IMR-90 (cell line): ENCODE results near the gene MTFR1L.

Source experiments
- CEBPB ChIP-seq: IDR thresholded peaks from 2 replicates; pipeline ENCODE4 v1.6.1; 2012; ENCODE audit warnings: low read depth, low read length, improper control_type of control experiment
- CHD1 ChIP-seq: IDR thresholded peaks from 2 replicates; pipeline ENCODE4 v1.6.1; 2012; ENCODE audit warnings: low read depth, low read length, improper control_type of control experiment
- FOS ChIP-seq: fragments of 150-350 bp; IDR thresholded peaks from 2 replicates; pipeline ENCODE4 v1.6.1; 2016; ENCODE audit warnings: low read depth, low read length
- MXI1 ChIP-seq: IDR thresholded peaks from 2 replicates; pipeline ENCODE4 v1.6.1; 2012; ENCODE audit warnings: low read depth, mild to moderate bottlenecking, low read length, moderate library complexity, borderline replicate concordance
- NFE2L2 ChIP-seq: fragments of 150-350 bp; IDR thresholded peaks from 2 replicates; pipeline ENCODE4 v1.6.1; 2016; ENCODE audit warnings: low read depth, mild to moderate bottlenecking, low read length
- POLR2A ChIP-seq: IDR thresholded peaks from 2 replicates; pipeline ENCODE4 v1.6.1; 2012; ENCODE audit warnings: mild to moderate bottlenecking, low read depth, low read length
- RAD21 ChIP-seq: IDR thresholded peaks from 2 replicates; pipeline ENCODE4 v1.6.1; 2012; ENCODE audit warnings: low read length, improper control_type of control experiment
- RFX5 ChIP-seq: IDR thresholded peaks from 2 replicates; pipeline ENCODE4 v1.8.0; 2012; ENCODE audit warnings: low read depth, mild to moderate bottlenecking, low read length, moderate library complexity
- SMC3 ChIP-seq: fragments of 150-350 bp; IDR thresholded peaks from 2 replicates; pipeline ENCODE4 v1.6.1; 2016; ENCODE audit warnings: low read depth, mild to moderate bottlenecking, antibody characterized with exemption, low read length, moderate library complexity
- TF ChIP-seq, protein P1 (sequence below): conservative IDR thresholded peaks from 2 replicates; pipeline ENCODE4 v1.5.1; 2012; ENCODE audit warnings: mild to moderate bottlenecking, low read depth, low read length, improper control_type of control experiment
- TF ChIP-seq, protein P2 (sequence below): fragments of 150-350 bp; IDR thresholded peaks from 2 replicates; pipeline ENCODE4 v1.6.1; 2016; ENCODE audit warnings: low read depth, mild to moderate bottlenecking, low read length, moderate library complexity, borderline replicate concordance

DNA sequence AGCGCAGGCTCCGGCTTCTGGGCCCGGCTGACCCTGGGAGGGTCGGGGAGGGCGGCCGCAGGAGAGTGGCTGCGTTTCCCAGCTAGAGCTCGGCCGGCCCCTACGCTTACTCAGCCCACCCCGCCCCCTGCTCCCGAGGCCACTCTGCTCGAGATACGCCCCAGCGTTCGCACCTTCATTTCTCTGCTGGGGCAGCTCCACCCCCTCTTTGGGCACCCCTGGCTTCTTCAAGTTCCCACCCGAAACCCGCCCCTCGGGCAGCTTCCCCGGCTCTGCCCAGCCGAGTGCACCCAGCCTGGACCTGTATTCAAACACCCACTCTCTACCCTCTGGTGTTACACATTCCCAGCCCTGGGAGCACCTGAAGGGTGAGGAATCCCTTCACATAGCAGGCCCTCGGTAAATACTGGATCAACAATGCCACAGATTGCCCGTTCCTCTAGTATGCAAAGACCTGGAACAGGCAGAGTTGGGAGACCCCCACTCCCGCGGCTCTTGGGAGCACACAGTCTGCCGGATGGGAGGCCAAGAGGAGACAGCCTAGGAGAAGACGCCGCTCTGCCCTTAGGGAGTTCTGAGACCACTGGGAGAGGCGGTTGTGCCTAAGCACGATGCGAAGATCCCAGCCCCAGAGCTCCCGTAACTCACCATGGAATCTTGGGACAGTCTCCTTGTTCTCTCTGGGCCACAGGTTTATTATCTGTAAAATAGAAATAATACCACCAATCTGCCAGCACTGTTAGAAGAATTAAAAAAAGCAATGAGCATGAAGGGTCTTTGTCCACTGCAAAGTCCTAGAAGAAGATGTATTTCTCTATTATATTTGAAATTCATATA is 56.3 kb downstream of the MTFR1L start:
- TF ChIP-seq, protein P1, sequence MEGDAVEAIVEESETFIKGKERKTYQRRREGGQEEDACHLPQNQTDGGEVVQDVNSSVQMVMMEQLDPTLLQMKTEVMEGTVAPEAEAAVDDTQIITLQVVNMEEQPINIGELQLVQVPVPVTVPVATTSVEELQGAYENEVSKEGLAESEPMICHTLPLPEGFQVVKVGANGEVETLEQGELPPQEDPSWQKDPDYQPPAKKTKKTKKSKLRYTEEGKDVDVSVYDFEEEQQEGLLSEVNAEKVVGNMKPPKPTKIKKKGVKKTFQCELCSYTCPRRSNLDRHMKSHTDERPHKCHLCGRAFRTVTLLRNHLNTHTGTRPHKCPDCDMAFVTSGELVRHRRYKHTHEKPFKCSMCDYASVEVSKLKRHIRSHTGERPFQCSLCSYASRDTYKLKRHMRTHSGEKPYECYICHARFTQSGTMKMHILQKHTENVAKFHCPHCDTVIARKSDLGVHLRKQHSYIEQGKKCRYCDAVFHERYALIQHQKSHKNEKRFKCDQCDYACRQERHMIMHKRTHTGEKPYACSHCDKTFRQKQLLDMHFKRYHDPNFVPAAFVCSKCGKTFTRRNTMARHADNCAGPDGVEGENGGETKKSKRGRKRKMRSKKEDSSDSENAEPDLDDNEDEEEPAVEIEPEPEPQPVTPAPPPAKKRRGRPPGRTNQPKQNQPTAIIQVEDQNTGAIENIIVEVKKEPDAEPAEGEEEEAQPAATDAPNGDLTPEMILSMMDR, result no peak
- TF ChIP-seq FOS (no peak), NFE2L2 (no peak), RAD21 (no peak), MXI1 (no peak), POLR2A (no peak), RFX5 (no peak), CHD1 (no peak), CEBPB (no peak), SMC3 (no peak)
- TF ChIP-seq, protein P2, sequence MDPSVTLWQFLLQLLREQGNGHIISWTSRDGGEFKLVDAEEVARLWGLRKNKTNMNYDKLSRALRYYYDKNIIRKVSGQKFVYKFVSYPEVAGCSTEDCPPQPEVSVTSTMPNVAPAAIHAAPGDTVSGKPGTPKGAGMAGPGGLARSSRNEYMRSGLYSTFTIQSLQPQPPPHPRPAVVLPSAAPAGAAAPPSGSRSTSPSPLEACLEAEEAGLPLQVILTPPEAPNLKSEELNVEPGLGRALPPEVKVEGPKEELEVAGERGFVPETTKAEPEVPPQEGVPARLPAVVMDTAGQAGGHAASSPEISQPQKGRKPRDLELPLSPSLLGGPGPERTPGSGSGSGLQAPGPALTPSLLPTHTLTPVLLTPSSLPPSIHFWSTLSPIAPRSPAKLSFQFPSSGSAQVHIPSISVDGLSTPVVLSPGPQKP, result no peak
